Spleen (tissue), 11 donors: ENCODE data around the gene ARL4D. TPM values are rescaled to one million over a fixed set of nuclear protein-coding genes. Genes with fewer than 3 reads are reported as not detected.

Experiments used
- DNase-seq: peaks from one replicate; pipeline ENCODE4 v3.0.0-alpha.2; 2020
- H3K27ac ChIP-seq, 8 donors: fragments of 200-600 bp; sonication (generic) in 7 of 8; 1 replicate in 4 of 8; 2 replicates in 4 of 8; pipeline versions ENCODE4 v1.5.0 to v1.8.0; 2016 to 2021; ENCODE audit warnings: inconsistent platforms in 4 of 8, mild to moderate bottlenecking in 4 of 8, moderate library complexity in 1 of 8
- H3K27me3 ChIP-seq, 7 donors: fragments of 200-600 bp; sonication (generic) in 6 of 7; replicated peaks in 1 of 7; 1 replicate in 4 of 7; 2 replicates in 3 of 7; pipeline versions ENCODE4 v1.5.0 to v1.8.0; 2016 to 2021; ENCODE audit warnings: inconsistent platforms in 3 of 7, mild to moderate bottlenecking in 1 of 7
- H3K36me3 ChIP-seq, 6 donors: fragments of 200-600 bp; sonication (generic) in 5 of 6; 1 replicate in 4 of 6; 2 replicates in 2 of 6; pipeline versions ENCODE4 v1.5.0 to v1.8.0; 2016 to 2021; ENCODE audit warnings: inconsistent platforms in 2 of 6
- H3K4me1 ChIP-seq, 6 donors: fragments of 200-600 bp; sonication (generic) in 5 of 6; 1 replicate in 3 of 6; 2 replicates in 3 of 6; pipeline versions ENCODE4 v1.5.0 to v1.8.0; 2016 to 2021; ENCODE audit warnings: inconsistent platforms in 3 of 6
- H3K4me3 ChIP-seq, 8 donors: fragments of 200-600 bp; sonication (generic) in 7 of 8; 1 replicate in 4 of 8; 2 replicates in 4 of 8; pipeline versions ENCODE4 v1.5.0 to v1.8.0; 2016 to 2021; ENCODE audit warnings: inconsistent platforms in 4 of 8, mild to moderate bottlenecking in 4 of 8, moderate library complexity in 2 of 8
- H3K9me3 ChIP-seq, 8 donors: fragments of 200-600 bp; sonication (generic) in 7 of 8; 1 replicate in 4 of 8; 2 replicates in 4 of 8; pipeline versions ENCODE4 v1.5.0 to v1.8.0; 2016 to 2021; ENCODE audit warnings: inconsistent platforms in 4 of 8
- POLR2A ChIP-seq, 3 donors: fragments of 450-650 bp; IDR thresholded peaks; one replicate each; pipeline ENCODE4 v1.5.1; 2017; ENCODE audit warnings: antibody characterized with exemption in 3 of 3, mild to moderate bottlenecking in 1 of 3
- POLR2AphosphoS5 ChIP-seq, 3 donors: sonication (generic); formaldehyde crosslinking; IDR thresholded peaks; one replicate each; pipeline ENCODE4 v1.5.1; 2017; ENCODE audit warnings: antibody characterized with exemption in 3 of 3
- WGBS, 5 donors: extraction: QIAGEN DNeasy Blood & Tissue Kit in 3 of 5; methylation state at CpG; one replicate each; pipeline versions ENCODE4 v1.1.5 to v1.1.7; 2013 to 2018; 5-methylcytosine and 5-hydroxymethylcytosine counted together
- intact Hi-C: fragments of 100-400 bp; cut with DNase I; formaldehyde crosslinking; loops from one replicate; pipeline ENCODE4 v1.15.0; 2023; ENCODE audit warnings: low total_unique reads
- polyA plus RNA-seq, 3 donors: library from polyadenylated mRNA; stranded (reverse); fragments of 200-250 nt; gene quantifications; one replicate each; pipeline ENCODE4 v1.2.1, GENCODE V29; 2013
- total RNA-seq, 7 donors: library from RNA; depleted of rRNA in 3 of 7; stranded (reverse); fragments of >200 nt in 3 of 7; fragmentation: NEBNext Ultra II Directional in 4 of 7; extraction: Animal tissue kit (Norgen Biotek cat#: 25700) in 4 of 7; gene quantifications; one replicate each; pipeline versions ENCODE4 v1.1.0 to v1.2.1, GENCODE V29; 2016 to 2021
- TF ChIP-seq, protein P1 (sequence below), 11 experiments: fragments of 200-600 bp in 7 of 11; fragments of 450-650 bp in 4 of 11; sonication (generic) in 4 of 11; IDR thresholded peaks in 8 of 11; conservative IDR thresholded peaks in 3 of 11; 1 replicate in 7 of 11; 2 replicates in 4 of 11; pipeline versions ENCODE4 v1.4.0 to v1.8.0; 2016 to 2021; ENCODE audit warnings: antibody characterized with exemption in 11 of 11, inconsistent platforms in 4 of 11, mild to moderate bottlenecking in 1 of 11
- donor health status: healthy with polysubstance abuse.
- donor health status: DM: no; HTN: no; CAD: no; lungs with moderate emphysema.
- donor health status: DM: no; HTN: no; CAD: no.
- donor health status: Bipolar disorder and iron deficiency.
- donor health status: healthy.
- donor health status: DM: no; HTN: no; CAD: no.
- donor health status: DM: yes; HTN: yes; CAD: no.

ARL4D gene
- total and polyA plus RNA-seq, 10 donors, result 4.6 to 30.4 (median 13.5) TPM

DNA sequence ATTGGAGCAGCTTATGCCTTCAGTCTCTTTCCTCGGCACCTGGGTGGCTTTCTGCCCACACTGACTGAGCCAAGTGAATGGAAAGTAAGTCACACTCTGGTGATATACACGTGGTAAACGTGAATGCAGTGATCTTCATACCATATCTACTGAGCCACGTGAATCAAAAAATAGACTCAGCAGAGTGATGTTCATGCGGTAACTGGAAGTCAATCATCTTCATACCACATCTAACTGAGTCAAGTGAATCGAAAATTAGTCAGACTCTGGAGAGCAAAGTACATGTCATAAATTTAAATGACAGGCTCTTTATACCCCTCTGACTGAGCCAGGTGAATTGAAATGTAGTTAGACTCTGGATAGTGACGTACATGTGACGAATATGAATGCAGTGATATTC lies 47.1 kb upstream of the ARL4D start:
- intact Hi-C loops, result no loop called here
- TF ChIP-seq POLR2AphosphoS5 (IDR thresholded peaks at IDR 0.05), result no peak

DNA sequence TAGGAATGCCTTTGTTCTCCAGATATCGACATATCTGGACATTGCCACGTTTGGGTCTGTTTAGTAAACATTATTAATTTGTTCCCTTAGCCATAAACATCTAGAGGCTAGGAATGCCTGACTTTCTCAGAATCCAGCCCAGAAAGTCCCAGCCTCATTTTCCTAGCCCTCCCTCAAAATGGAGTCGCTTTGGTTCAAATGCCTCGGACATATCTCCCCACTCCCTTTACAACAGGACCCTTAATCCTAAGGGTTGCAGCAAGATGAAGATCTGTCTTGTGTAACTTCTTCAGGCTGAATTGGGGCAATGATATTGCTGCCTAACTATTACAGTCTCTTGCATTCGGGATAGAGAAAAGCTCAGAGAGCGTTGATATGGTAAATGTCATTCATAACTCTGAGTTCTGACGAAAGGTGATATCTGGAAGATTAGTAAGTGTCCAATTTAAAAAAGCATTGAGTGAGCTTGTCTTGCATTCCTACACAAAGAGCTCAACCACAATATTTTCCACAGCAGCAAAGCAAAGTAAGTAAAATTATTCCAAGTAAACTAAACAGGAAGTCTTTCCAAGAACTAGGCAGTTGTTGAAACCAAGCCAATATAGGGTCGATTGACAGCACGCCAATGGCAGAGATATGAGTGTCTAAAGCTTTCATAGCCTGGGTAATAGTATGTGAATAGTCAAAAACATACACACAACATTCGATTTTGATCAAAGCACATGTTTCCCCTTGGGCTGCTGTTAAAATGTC lies 46.0 kb upstream of the ARL4D start:
- TF ChIP-seq, protein P1, sequence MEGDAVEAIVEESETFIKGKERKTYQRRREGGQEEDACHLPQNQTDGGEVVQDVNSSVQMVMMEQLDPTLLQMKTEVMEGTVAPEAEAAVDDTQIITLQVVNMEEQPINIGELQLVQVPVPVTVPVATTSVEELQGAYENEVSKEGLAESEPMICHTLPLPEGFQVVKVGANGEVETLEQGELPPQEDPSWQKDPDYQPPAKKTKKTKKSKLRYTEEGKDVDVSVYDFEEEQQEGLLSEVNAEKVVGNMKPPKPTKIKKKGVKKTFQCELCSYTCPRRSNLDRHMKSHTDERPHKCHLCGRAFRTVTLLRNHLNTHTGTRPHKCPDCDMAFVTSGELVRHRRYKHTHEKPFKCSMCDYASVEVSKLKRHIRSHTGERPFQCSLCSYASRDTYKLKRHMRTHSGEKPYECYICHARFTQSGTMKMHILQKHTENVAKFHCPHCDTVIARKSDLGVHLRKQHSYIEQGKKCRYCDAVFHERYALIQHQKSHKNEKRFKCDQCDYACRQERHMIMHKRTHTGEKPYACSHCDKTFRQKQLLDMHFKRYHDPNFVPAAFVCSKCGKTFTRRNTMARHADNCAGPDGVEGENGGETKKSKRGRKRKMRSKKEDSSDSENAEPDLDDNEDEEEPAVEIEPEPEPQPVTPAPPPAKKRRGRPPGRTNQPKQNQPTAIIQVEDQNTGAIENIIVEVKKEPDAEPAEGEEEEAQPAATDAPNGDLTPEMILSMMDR (IDR thresholded peaks at IDR 0.05 in 8 of 11, conservative IDR thresholded peaks at IDR 0.05 in 3 of 11), result no peak
- TF ChIP-seq POLR2A (IDR thresholded peaks at IDR 0.05), result no peak
- TF ChIP-seq POLR2AphosphoS5 (IDR thresholded peaks at IDR 0.05), result no peak
- peaks cover 0 to 17% (median 0%) of the 10 kb centered on the region in 6 donors for H3K36me3 ChIP-seq
- no peak overlapping the region for H3K27ac ChIP-seq
- H3K27me3 ChIP-seq, result no peaks in the 10 kb centered on the region
- WGBS, 5 donors, result 76 to 94% (median 81%) methylated on average over 10 of the region's 10 CpGs
- intact Hi-C loops, result no loop called here
- no peak for DNase-seq
- H3K9me3 ChIP-seq, result peaks cover 10 to 41% (median 32%) of the 10 kb centered on the region in 8 donors
- H3K4me1 ChIP-seq, result no peaks in the 10 kb centered on the region
- H3K4me3 ChIP-seq, result no peak overlapping the region

More for the DNA sequence above, 47.1 kb upstream of the ARL4D start:
- no peak overlapping the region for H3K27ac ChIP-seq
- H3K9me3 ChIP-seq, result peaks cover 15 to 51% (median 43%) of the 10 kb centered on the region in 8 donors
- no peak for DNase-seq
- no peaks in the 10 kb centered on the region for H3K4me1 ChIP-seq
- 88 to 94% (median 90%) methylated on average over 8 of the region's 8 CpGs for WGBS, 5 donors
- H3K36me3 ChIP-seq, result peaks cover 0 to 25% (median 0%) of the 10 kb centered on the region in 6 donors
- no peak overlapping the region for H3K4me3 ChIP-seq
- H3K27me3 ChIP-seq, result no peaks in the 10 kb centered on the region

- DNase-seq, result no peak
- peaks cover 4 to 34% (median 26%) of the 10 kb centered on the region in 8 donors for H3K9me3 ChIP-seq
- no peaks in the 10 kb centered on the region for H3K27me3 ChIP-seq
- no peaks in the 10 kb centered on the region for H3K4me1 ChIP-seq
- TF ChIP-seq POLR2A (IDR thresholded peaks at IDR 0.05), result no peak
- TF ChIP-seq, protein P1 (IDR thresholded peaks at IDR 0.05 in 8 of 11, conservative IDR thresholded peaks at IDR 0.05 in 3 of 11), result no peak
- no peak for TF ChIP-seq POLR2AphosphoS5 (IDR thresholded peaks at IDR 0.05)
- intact Hi-C loops, result no loop called here
- WGBS, 5 donors, result 81 to 90% (median 87%) methylated on average over 4 of the region's 4 CpGs
- H3K36me3 ChIP-seq, result peaks cover 0 to 12% (median 0%) of the 10 kb centered on the region in 6 donors
- no peak overlapping the region for H3K4me3 ChIP-seq
- H3K27ac ChIP-seq, result no peak overlapping the region
Measured at GRCh38 chr17:43353393-43353792, 45.4 kb upstream of the ARL4D start.

DNA sequence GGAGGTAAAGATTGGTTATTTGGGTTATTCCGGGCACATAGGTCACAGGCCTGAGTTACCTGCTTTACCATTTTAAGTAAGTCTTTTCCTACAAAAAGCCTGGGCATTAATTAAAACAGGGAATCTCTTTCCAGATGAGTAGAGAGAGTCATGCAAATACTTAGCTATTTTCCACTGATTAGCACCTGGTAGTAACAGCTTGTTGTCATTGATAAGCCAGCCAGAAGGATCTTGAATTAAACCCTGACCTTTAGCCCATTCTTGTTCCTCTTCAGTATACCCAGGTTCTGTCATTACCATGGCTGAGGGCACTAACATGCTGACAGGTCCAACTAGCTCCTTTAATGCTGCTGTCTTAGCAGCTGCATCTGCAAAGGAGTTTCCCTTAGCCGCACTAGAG lies 44.4 kb upstream of the ARL4D start:
- intact Hi-C loops, result no loop called here
- peaks cover 0 to 5% (median 2%) of the 10 kb centered on the region in 6 donors for H3K4me1 ChIP-seq
- no peaks in the 10 kb centered on the region for H3K27me3 ChIP-seq
- no peak overlapping the region for H3K27ac ChIP-seq
- DNase-seq, result no peak
- H3K9me3 ChIP-seq, result peaks cover 1 to 25% (median 16%) of the 10 kb centered on the region in 8 donors
- peaks cover 0 to 5% (median 0%) of the 10 kb centered on the region in 6 donors for H3K36me3 ChIP-seq
- TF ChIP-seq, protein P1 (IDR thresholded peaks at IDR 0.05 in 8 of 11, conservative IDR thresholded peaks at IDR 0.05 in 3 of 11), result no peak
- TF ChIP-seq POLR2A (IDR thresholded peaks at IDR 0.05) (no peak), POLR2AphosphoS5 (IDR thresholded peaks at IDR 0.05) (no peak)
- no peak overlapping the region for H3K4me3 ChIP-seq
- 94 to 100% (median 98%) methylated on average over 2 of the region's 2 CpGs for WGBS, 5 donors
